Erythroblast (primary cell): ENCODE data around the gene ADAMTSL1.

Experiments
- GATA1 ChIP-seq: IDR thresholded peaks from 2 replicates; pipeline ENCODE4 v1.6.1; 2011; ENCODE audit warnings: low read depth, mild to moderate bottlenecking, control low read depth, low read length, moderate library complexity
- POLR2A ChIP-seq: IDR thresholded peaks from 2 replicates; pipeline ENCODE4 v1.6.1; 2011; ENCODE audit warnings: mild to moderate bottlenecking, low read length

DNA sequence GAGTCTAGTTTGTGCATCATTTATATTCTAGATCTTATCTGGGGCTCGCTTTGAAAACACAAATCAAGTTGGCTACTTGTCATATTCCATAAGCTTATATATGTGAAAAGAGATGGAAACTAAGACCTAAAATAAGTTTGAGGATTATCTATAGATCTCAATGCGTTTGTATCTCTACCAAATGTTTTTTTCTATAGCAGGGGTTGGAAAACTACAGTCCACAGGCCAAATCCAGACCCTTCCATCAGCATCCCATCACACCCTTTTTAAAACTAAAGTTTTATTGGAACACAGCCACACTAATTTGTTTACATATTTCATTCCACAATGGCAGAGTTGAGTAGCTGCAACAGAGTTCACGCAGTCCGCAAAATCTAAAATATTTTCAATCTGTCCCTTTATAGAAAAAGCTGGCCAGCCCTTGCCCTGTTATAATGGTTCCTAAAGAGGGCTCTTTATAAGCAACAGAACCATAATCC lies 230.0 kb downstream of the ADAMTSL1 start:
- TF ChIP-seq POLR2A (no peak), GATA1 (no peak)
